ENCODE measurements around the gene HIPK3.

- no peak for TF ChIP-seq CTCF (IDR thresholded peaks at IDR 0.05)
- no peak for TF ChIP-seq EP300 (IDR thresholded peaks at IDR 0.05)
Measured at GRCh38 chr11:33271059-33271458, 13.9 kb downstream of the HIPK3 start.

All from sigmoid colon (tissue), 4 donors.